HepG2 (cell line): ENCODE results near the gene TFF1.

Experiments
- ATF7 ChIP-seq, 2 experiments: fragments of 450-650 bp in 1 of 2; sonication (generic) in 1 of 2; formaldehyde crosslinking in 1 of 2; IDR thresholded peaks; 2 replicates each; pipeline versions ENCODE4 v1.4.0 to v1.6.1; 2016 to 2020; ENCODE audit warnings: antibody characterized with exemption in 1 of 2, mild to moderate bottlenecking in 1 of 2, missing genetic modification reagents in 1 of 2
- FOXJ3 ChIP-seq: sonication (generic); formaldehyde crosslinking; IDR thresholded peaks from 2 replicates; pipeline ENCODE4 v1.4.0; 2020; ENCODE audit warnings: missing genetic modification reagents, mild to moderate bottlenecking, borderline replicate concordance
- GABPA ChIP-seq, 2 experiments: IDR thresholded peaks; 2 replicates each; pipeline ENCODE4 v1.6.1; 2011 to 2016; ENCODE audit warnings: low read depth in 2 of 2, low read length in 1 of 2, missing biosample characterization in 1 of 2, missing genetic modification characterization in 1 of 2
- NFIB ChIP-seq: sonication (generic); formaldehyde crosslinking; IDR thresholded peaks from 2 replicates; pipeline ENCODE4 v1.9.0; 2021; ENCODE audit warnings: missing genetic modification reagents, mild to moderate bottlenecking, borderline replicate concordance
- ZNF766 ChIP-seq: sonication (generic); formaldehyde crosslinking; IDR thresholded peaks from 2 replicates; pipeline ENCODE4 v1.5.0; 2020; ENCODE audit warnings: missing genetic modification reagents, borderline replicate concordance
- TF ChIP-seq, protein P1 (sequence below): fragments of 450-650 bp; IDR thresholded peaks from 2 replicates; pipeline ENCODE4 v1.6.1; 2016
- TF ChIP-seq, protein P2 (sequence below): sonication (generic); formaldehyde crosslinking; IDR thresholded peaks from 2 replicates; pipeline ENCODE4 v1.4.0; 2020; ENCODE audit warnings: low read depth, missing genetic modification reagents

DNA sequence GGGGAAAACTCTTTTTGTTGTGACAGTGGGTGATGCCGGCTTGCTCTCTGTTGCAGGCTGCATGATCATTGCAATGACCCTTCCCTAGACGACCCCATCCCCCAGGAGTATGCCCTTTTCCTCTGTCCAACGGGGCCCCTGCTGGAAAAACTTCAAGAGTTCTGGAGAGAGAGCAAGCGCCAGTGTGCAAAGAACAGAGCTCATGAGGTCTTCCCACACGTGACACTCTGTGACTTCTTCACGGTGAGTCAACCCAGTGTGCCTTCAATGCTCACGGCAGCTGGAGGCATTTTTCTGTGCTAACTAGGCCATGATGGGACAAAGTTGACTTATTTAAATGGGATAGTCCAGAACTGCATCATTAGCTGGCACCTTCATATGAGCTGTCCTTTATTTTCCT is 43.0 kb upstream of the TFF1 start:
- no peak for TF ChIP-seq ZNF766 (CRISPR knock-in tag)
- TF ChIP-seq GABPA (IDR thresholded peaks at IDR 0.05; ENCODE audit: low read depth, low read length): no peak
- TF ChIP-seq GABPA (CRISPR knock-in tag; IDR thresholded peaks at IDR 0.05; ENCODE audit: low read depth): no peak
- TF ChIP-seq FOXJ3: no peak
- TF ChIP-seq NFIB (CRISPR knock-in tag): no peak
- TF ChIP-seq, protein P1, sequence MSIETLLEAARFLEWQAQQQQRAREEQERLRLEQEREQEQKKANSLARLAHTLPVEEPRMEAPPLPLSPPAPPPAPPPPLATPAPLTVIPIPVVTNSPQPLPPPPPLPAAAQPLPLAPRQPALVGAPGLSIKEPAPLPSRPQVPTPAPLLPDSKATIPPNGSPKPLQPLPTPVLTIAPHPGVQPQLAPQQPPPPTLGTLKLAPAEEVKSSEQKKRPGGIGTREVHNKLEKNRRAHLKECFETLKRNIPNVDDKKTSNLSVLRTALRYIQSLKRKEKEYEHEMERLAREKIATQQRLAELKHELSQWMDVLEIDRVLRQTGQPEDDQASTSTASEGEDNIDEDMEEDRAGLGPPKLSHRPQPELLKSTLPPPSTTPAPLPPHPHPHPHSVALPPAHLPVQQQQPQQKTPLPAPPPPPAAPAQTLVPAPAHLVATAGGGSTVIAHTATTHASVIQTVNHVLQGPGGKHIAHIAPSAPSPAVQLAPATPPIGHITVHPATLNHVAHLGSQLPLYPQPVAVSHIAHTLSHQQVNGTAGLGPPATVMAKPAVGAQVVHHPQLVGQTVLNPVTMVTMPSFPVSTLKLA: no peak
- TF ChIP-seq ATF7 (IDR thresholded peaks at IDR 0.05): no peak
- TF ChIP-seq ATF7 (CRISPR knock-in tag; IDR thresholded peaks at IDR 0.05): no peak
- TF ChIP-seq, protein P2, sequence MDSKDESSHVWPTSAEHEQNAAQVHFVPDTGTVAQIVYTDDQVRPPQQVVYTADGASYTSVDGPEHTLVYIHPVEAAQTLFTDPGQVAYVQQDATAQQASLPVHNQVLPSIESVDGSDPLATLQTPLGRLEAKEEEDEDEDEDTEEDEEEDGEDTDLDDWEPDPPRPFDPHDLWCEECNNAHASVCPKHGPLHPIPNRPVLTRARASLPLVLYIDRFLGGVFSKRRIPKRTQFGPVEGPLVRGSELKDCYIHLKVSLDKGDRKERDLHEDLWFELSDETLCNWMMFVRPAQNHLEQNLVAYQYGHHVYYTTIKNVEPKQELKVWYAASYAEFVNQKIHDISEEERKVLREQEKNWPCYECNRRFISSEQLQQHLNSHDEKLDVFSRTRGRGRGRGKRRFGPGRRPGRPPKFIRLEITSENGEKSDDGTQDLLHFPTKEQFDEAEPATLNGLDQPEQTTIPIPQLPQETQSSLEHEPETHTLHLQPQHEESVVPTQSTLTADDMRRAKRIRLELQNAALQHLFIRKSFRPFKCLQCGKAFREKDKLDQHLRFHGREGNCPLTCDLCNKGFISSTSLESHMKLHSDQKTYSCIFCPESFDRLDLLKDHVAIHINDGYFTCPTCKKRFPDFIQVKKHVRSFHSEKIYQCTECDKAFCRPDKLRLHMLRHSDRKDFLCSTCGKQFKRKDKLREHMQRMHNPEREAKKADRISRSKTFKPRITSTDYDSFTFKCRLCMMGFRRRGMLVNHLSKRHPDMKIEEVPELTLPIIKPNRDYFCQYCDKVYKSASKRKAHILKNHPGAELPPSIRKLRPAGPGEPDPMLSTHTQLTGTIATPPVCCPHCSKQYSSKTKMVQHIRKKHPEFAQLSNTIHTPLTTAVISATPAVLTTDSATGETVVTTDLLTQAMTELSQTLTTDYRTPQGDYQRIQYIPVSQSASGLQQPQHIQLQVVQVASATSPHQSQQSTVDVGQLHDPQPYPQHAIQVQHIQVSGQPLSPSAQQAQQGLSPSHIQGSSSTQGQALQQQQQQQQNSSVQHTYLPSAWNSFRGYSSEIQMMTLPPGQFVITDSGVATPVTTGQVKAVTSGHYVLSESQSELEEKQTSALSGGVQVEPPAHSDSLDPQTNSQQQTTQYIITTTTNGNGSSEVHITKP (CRISPR knock-in tag): no peak
